ENCODE results near the gene DCLRE1A. TPM values are rescaled to one million over a fixed set of nuclear protein-coding genes. Genes with fewer than 3 reads are reported as not detected.

DCLRE1A gene
- total RNA-seq, 2 experiments from 2014 or later, result 11.5 to 18.4 TPM

DNA sequence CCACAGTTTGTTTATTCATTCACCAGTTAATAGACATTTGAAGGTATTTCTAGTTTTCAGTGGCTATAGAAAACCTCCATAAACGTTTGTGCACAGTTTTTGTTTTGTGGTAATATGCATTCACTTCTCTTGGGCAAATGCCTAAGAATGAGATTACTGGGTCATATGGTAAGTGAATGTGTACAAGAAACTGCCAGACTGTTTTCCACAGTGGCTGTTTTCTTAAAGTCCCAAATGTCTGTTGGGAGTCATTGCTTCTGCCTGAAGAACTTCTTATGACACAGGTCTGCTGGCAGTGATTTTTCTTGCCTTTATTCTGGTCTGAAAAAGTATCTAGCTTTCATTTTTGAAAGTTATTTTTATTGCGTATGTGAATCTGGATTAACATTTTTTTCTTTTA is 36.0 kb upstream of the DCLRE1A start:
- DNase-seq (ENCODE audit: low spot score), result no peak
- Histone ChIP-seq H3K27ac (ENCODE audit: low read depth, low read length, poor library complexity, severe bottlenecking) (no peak overlapping the region), H3K79me2 (ENCODE audit: insufficient read depth, low read depth, low read length) (no peaks in the 10 kb centered on the region), H3K4me1 (ENCODE audit: insufficient read depth, low read length, poor library complexity, severe bottlenecking) (no peaks in the 10 kb centered on the region), H3K4me3 (ENCODE audit: low read depth, low read length, poor library complexity, severe bottlenecking) (no peak overlapping the region), H3K4me2 (ENCODE audit: low read length) (no peak overlapping the region), H3K9me3 (ENCODE audit: low read length) (peaks cover 19% of the 10 kb centered on the region; the same call in 1 of the 2 replicates), H3K36me3 (ENCODE audit: insufficient read depth, low read length) (peaks cover 87% of the 10 kb centered on the region), H4K20me1 (ENCODE audit: insufficient read depth, low read length) (no peaks in the 10 kb centered on the region), H2AFZ (ENCODE audit: low read length) (no peak overlapping the region), H3K9me2 (ENCODE audit: insufficient read depth, low read length) (no peaks in the 10 kb centered on the region)
- TF ChIP-seq, protein P1, sequence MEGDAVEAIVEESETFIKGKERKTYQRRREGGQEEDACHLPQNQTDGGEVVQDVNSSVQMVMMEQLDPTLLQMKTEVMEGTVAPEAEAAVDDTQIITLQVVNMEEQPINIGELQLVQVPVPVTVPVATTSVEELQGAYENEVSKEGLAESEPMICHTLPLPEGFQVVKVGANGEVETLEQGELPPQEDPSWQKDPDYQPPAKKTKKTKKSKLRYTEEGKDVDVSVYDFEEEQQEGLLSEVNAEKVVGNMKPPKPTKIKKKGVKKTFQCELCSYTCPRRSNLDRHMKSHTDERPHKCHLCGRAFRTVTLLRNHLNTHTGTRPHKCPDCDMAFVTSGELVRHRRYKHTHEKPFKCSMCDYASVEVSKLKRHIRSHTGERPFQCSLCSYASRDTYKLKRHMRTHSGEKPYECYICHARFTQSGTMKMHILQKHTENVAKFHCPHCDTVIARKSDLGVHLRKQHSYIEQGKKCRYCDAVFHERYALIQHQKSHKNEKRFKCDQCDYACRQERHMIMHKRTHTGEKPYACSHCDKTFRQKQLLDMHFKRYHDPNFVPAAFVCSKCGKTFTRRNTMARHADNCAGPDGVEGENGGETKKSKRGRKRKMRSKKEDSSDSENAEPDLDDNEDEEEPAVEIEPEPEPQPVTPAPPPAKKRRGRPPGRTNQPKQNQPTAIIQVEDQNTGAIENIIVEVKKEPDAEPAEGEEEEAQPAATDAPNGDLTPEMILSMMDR (conservative IDR thresholded peaks at IDR 0.05; ENCODE audit: low read length), result no peak
- TF ChIP-seq EZH2phosphoT487 (IDR thresholded peaks at IDR 0.05; ENCODE audit: borderline replicate concordance, low read depth, low read length), result no peak
- no TSS peak for BruUV-seq (replicated peaks)
- intact Hi-C loops (cut with micrococcal nuclease; ENCODE audit: unreplicated experiment), result no loop called here
- ChIA-PET CTCF (ENCODE audit: unreplicated experiment) (no interaction called here), POLR2A (interaction anchor here (0.9 kb wide), 1 partner anchor 22 kb away, joined by 3 read pairs; no protein-coding TSS in a partner anchor)

DNA sequence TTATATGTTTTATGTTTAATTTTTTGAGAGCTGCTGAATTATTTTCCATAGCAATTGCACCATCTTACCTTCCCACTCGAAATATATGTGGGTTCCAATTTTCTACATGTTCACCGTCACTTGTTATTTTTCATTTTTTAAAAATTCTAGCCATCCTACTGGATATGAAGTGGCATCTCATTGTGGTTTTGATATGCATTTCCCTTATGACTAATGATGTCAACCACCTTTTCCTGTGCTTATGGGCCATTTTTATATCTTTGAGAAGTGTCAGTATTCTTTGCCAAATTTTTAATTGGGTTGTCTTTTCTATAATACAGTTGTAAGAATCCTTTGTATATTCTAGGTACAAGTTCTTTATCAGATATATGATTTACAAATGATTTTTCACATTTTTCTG is 28.4 kb upstream of the DCLRE1A start:
- DNase-seq (ENCODE audit: low spot score), result no peak
- Histone ChIP-seq H3K36me3 (ENCODE audit: insufficient read depth, low read length) (peaks cover 89% of the 10 kb centered on the region), H2AFZ (ENCODE audit: low read length) (no peak overlapping the region), H3K79me2 (ENCODE audit: insufficient read depth, low read depth, low read length) (no peaks in the 10 kb centered on the region; the same call in 1 of the 2 replicates), H3K9me2 (ENCODE audit: insufficient read depth, low read length) (no peaks in the 10 kb centered on the region), H3K4me2 (ENCODE audit: low read length) (no peak overlapping the region), H3K27ac (ENCODE audit: low read depth, low read length, poor library complexity, severe bottlenecking) (no peak overlapping the region), H4K20me1 (ENCODE audit: insufficient read depth, low read length) (no peaks in the 10 kb centered on the region), H3K4me3 (ENCODE audit: low read depth, low read length, poor library complexity, severe bottlenecking) (no peak overlapping the region), H3K9me3 (ENCODE audit: low read length) (peaks cover 10% of the 10 kb centered on the region; the same call in 1 of the 2 replicates), H3K4me1 (ENCODE audit: insufficient read depth, low read length, poor library complexity, severe bottlenecking) (peaks cover 5% of the 10 kb centered on the region)
- TF ChIP-seq EZH2phosphoT487 (IDR thresholded peaks at IDR 0.05; ENCODE audit: borderline replicate concordance, low read depth, low read length), result no peak
- TF ChIP-seq, protein P1 (conservative IDR thresholded peaks at IDR 0.05; ENCODE audit: low read length), result no peak
- no TSS peak for BruUV-seq (replicated peaks)
- POLR2A ChIA-PET, result interaction anchor here (0.8 kb wide), 1 partner anchor 11 kb away, joined by 3 read pairs; no protein-coding TSS in a partner anchor
- intact Hi-C loops (cut with micrococcal nuclease; ENCODE audit: unreplicated experiment), result no loop called here
- CTCF ChIA-PET (ENCODE audit: unreplicated experiment), result no interaction called here

DNA sequence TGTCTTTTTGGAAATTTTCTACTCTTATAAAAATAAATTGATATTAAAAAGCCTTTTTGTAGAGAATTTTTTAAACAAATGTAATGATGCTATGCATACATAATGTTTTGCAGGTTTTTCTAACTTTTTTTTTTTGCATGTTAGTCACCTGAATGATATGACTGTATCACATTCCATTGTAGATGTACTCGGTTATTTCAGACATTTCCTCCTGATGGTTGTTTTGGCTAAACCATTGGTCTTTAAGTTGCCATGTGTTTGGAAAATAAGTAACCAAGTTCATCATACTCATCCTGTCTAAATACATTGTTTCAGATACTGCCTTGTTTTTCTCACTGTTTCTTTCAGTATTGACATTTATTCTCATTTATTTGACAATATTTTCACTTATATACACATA is 26.4 kb upstream of the DCLRE1A start:
- no peaks in the 10 kb centered on the region; the same call in 1 of the 2 replicates for H3K9me3 ChIP-seq (ENCODE audit: low read length)
- no peaks in the 10 kb centered on the region for H3K9me2 ChIP-seq (ENCODE audit: insufficient read depth, low read length)
- no peak overlapping the region for H3K4me2 ChIP-seq (ENCODE audit: low read length)
- peaks cover 5% of the 10 kb centered on the region for H3K4me1 ChIP-seq (ENCODE audit: insufficient read depth, low read length, poor library complexity, severe bottlenecking)
- H4K20me1 ChIP-seq (ENCODE audit: insufficient read depth, low read length), result no peaks in the 10 kb centered on the region
- peaks cover 77% of the 10 kb centered on the region for H3K36me3 ChIP-seq (ENCODE audit: insufficient read depth, low read length)
- H3K79me2 ChIP-seq (ENCODE audit: insufficient read depth, low read depth, low read length), result peaks cover 14% of the 10 kb centered on the region
- H2AFZ ChIP-seq (ENCODE audit: low read length), result no peak overlapping the region
- H3K4me3 ChIP-seq (ENCODE audit: low read depth, low read length, poor library complexity, severe bottlenecking), result no peak overlapping the region
- BruUV-seq (replicated peaks), result no TSS peak
- CTCF ChIA-PET (ENCODE audit: unreplicated experiment), result no interaction called here
- no peak for DNase-seq (ENCODE audit: low spot score)
- TF ChIP-seq EZH2phosphoT487 (IDR thresholded peaks at IDR 0.05; ENCODE audit: borderline replicate concordance, low read depth, low read length), result no peak
- TF ChIP-seq, protein P1 (conservative IDR thresholded peaks at IDR 0.05; ENCODE audit: low read length), result no peak
- intact Hi-C loops (cut with micrococcal nuclease; ENCODE audit: unreplicated experiment), result no loop called here
- POLR2A ChIA-PET, result no interaction called here
- H3K27ac ChIP-seq (ENCODE audit: low read depth, low read length, poor library complexity, severe bottlenecking), result no peak overlapping the region

Measured in OCI-LY7 (cell line).